Stimulated activated CD4-positive, alpha-beta T cell treated with anti-CD3 and anti-CD28 coated beads, TNF-alpha, amount 100 ng/mL, for 1 hour (primary cell): ENCODE measurements around the gene TAF6.

Experiments used
- DNase-seq, 3 donors: peaks; one replicate each; pipeline ENCODE4 v3.0.0-alpha.2; 2020; ENCODE audit warnings: low read depth in 3 of 3, low spot score in 1 of 3

Gene TAF6

DNA sequence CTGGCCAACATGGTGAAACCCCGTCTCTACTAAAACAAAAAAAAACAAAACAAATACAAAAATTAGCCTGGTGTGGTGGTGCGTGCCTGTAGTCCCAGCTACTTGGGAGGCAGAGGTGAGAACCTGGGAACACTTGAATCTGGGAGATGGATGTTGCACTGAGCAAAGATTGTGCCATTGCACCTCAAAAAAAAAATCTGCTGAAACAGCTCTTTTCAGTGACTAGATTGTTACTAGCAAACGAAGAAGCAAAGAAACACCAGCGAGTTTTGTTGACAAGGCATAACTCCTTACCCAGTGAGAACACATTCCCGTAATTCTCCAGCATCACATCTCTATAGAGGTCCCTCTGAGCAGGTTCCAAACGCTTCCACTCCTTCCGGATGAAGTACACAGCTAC lies 44.3 kb downstream of the TAF6 start:
- DNase-seq: no peak

DNA sequence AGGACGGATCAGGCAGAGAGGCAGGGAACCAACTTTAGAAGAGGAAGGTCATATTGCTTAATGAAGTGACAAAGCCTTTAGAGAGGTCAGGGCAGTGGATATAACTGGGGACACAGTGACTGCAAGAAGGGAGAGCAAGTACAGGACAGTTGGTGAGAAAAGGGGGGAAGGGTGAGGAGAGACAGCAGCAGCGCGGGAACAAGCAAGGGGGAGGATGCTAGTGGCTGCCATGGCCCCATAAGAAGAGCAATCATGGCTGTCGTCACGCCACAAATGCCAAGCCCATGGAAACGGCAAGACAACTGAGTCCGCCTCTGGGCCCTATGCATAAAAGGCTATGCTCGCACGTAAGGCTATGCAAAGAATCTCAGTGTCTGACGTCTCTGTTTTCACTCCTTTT lies 46.7 kb downstream of the TAF6 start:
- no peak for DNase-seq

DNA sequence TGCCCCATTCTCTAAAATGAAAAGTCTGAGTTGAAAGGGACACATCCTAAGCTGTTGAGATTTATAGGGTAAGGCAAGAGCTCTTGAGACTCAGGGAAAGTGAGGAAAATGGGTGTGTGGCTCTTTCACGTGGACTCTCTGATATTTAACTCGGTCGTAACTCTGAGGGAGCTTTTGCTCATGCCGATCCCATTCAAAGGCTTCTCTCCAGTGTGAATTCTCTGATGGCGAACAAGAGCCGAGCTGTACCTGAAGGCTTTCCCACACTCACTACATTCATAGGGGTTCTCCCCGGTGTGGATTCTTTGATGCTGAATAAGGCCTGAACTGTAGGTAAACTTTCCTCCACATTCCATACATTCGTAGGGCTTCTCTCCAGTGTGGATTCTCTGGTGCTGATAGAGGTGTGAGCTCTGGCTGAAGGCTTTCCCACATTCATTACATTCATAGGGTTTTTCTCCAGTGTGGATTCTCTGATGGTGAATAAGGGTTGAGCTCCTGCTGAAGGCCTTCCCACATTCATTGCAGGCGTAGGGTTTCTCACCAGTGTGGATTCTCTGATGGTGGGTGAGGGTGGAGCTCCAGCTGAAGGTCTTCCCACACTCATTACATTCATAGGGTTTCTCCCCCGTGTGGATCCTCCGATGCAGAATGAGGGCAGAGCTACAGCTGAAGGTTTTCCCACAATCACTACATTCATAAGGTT lies 48.0 kb downstream of the TAF6 start:
- no peak for DNase-seq

DNA sequence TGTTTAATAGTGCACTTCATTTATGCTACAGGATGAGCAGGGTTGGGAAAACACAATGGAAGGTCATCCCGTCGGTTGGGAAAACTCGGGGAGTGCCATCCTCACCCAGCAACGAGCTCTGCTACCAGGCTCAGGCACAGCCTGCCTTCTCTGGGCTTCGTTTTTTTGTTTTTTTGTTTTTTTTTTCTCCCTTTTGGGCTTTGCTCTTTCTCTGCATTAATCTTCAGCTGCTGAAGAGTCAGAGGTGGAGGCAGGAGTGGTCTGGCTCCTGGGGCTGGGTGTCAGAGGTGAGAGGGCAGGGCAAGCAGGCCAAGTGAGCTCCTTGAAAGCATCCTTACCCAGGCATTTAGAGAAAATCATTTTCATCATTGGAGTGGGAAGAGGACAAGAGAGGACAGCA lies 49.2 kb downstream of the TAF6 start:
- DNase-seq: no peak

DNA sequence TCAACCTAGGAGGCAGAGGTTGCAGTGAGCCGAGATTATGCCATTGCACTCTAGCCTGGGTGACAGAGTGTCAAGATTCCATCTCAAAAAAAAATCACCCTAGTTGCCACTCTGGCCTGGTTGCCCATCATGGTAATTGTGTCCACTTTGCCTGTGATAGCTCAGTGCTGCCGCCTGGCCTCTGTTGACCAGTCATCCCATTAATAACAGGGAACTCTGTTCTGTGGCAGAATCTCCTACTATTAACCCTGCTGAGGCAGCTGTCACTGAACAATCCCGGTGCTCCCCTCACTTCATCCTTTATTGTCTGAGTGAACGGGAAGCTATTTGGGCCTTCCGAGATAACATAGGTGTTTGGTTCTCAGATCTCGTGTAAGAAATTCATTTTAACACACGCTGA lies 52.2 kb downstream of the TAF6 start:
- no peak for DNase-seq

DNA sequence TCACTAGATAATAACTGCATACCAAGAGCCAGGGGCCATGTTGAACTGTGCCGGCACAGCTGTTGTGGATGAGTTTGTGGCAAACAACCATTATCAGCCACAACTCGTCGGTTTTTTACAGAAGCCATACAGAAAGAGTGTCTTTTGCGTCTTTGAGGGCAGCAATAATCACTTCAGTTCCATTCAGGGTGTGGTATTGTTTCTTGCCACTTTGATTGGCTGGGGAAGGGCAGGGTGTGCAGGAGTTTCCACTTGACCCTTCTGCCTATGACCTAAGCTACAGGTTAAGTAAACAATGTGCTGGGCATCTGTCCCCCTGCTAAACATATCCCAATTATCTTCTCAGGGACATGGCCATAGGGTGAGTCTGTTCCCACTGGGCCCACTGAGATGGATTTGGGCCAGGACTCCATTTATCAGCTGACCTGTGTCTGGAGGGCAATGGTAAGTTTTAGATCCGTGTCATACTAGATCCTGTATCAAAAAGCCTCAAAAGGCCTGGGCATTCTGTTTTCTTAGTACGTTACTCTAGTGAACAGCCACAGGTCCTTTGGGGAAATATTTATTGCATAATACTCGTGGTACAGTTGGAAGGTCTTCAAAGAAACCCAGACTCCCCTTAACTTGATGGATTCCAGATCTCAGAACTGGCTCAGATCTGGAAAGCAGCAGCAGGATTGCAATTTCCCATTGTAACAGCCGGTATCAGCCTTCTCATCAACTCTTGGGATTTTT lies 53.5 kb downstream of the TAF6 start:
- no peak for DNase-seq

DNA sequence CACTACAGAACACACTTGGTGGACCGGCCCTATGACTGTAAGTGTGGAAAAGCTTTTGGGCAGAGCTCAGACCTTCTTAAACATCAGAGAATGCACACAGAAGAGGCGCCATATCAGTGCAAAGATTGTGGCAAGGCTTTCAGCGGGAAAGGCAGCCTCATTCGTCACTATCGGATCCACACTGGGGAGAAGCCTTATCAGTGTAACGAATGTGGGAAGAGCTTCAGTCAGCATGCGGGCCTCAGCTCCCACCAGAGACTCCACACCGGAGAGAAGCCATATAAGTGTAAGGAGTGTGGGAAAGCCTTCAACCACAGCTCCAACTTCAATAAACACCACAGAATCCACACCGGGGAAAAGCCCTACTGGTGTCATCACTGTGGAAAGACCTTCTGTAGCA lies 55.0 kb downstream of the TAF6 start:
- DNase-seq: no peak

DNA sequence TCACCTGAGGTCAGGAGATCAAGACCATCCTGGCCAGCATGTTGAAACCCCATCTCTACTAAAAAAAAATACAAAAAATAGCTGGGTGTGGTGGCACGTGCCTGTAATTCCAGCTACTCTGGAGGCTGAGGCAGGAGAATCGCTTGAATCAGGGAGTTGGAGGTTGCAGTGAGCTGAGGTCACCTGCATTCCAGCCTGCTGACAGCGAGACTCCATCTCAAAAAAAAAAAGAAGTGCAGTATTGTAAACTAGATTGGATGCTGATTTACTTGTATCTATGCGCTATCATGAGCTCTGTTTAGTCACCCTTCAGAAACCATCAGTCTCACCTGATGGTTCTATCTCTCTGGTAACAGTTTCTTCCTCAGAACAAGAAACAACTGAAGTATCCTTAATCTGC lies 55.8 kb downstream of the TAF6 start:
- DNase-seq: no peak

DNA sequence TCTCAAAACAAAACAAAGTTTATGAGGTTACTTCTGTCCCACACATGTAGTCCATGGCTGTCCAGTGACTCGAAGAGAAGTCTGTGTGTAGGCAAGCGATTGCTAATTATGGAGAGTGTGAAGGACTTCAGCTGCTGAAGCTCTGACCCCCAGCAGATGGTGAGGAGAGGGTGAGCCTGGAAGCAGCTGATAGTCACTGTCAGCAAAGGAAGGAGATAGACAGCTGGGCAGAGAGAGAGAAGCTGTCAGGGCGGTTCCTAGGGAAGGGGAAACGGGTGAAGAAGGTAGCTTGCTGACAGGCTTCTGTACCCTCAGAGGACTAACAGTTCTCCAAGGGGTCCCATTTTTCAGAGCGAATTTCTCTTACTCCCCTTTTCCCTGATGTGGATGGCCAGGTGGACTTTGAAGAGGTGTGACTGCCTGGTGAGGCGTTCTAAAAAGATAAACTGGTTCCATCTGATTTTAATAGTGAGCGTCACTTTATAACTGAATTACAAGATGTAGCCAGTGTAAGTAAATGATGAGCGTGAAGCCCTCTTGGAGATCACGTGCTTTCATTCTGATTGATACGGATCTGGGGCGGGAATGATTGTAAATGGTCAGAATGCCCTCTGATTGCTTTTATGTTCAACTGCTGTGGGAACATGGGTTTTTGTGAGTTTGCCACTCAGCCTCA lies 57.5 kb downstream of the TAF6 start:
- no peak for DNase-seq

DNA sequence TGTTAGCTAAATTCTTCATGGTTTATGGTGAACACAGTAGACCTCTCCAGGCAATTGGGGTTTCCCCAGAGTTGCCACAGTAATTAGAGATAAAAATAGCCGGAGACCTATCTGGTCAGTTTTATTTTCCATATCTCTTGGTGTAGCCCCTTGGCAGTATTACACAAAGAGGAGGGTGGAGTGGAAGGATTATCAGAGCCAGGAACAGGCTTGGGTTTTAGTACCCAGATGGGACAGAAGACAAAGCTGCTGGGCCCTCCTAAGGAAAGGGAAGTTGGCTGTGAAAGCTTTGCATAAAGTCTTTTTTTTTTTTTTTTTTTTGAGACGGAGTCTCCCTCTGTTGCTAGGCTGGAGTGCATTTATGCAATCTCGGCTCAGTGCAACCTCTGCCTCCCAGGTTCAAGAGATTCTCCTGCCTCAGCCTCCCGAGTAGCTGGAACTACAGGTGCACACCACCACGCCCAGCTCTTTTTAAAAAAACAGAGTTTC lies 59.9 kb downstream of the TAF6 start:
- no peak for DNase-seq
